ENCODE results near the gene GABARAPL2.
"Not testable (repeated sequence)": the region's sequence is repeated elsewhere in the genome, so short reads cannot be mapped to it uniquely, and the experiment has no call there.

GABARAPL2 gene, protein sequence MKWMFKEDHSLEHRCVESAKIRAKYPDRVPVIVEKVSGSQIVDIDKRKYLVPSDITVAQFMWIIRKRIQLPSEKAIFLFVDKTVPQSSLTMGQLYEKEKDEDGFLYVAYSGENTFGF

DNA sequence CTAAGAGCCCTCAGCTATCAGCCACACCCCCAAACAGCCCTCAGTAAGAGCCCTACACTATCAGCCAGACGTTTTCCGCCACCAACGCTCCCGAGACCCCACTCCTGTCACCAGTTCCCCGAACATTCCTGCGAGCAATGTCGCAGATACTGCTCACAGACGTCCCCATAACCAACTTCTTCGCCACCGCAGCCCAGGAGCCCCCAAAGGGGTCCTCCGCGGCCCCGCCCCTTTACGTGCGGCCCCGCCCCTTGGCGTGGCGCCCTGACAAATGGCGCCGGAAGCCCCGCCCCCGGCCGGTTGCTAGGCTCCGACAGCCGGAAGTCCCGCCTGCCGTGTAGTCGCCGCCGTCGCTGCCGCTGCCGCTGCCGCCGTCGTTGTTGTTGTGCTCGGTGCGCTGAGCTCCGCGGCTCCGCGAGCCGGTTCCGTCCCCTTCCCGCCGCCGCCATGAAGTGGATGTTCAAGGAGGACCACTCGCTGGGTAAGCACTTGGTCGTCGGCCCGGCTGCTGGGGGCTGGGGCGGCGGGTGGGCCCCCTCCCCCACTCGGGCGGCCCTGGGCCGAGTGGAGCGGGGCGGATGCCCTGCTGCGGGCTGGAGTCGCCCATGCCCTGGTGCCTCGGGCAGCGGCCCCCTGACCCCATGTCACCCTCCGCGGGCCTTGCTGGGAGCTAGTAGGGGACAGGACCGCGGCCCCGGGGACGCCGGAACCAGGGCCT, at the start of gene GABARAPL2:
GABARAPL2 (plus strand) TSS at position 340 of the 718 bp plus-strand sequence; CDS start at position 448, 108 bp downstream.
- DNase-seq, result peak; percentile 97

DNA sequence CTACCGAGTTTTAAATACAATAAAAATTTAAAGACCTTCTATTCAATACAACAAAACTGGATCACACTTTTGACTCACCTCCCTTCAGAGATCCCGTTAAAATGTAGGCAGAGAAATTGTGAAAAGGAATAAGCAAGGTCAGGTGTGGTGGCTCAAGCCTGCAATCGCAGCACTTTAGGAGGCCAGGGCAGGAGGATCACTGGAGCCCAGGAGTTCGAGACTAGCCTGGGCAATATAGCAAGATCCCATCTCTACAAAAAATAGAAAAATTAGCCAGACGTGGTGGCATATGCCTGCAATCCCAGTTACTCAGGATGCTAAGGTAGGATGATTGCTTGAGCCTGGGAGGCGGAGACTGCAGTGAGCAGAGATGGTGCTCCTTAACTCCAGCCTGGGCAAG, 47.0 kb upstream of the GABARAPL2 start:
- no peak for DNase-seq

DNA sequence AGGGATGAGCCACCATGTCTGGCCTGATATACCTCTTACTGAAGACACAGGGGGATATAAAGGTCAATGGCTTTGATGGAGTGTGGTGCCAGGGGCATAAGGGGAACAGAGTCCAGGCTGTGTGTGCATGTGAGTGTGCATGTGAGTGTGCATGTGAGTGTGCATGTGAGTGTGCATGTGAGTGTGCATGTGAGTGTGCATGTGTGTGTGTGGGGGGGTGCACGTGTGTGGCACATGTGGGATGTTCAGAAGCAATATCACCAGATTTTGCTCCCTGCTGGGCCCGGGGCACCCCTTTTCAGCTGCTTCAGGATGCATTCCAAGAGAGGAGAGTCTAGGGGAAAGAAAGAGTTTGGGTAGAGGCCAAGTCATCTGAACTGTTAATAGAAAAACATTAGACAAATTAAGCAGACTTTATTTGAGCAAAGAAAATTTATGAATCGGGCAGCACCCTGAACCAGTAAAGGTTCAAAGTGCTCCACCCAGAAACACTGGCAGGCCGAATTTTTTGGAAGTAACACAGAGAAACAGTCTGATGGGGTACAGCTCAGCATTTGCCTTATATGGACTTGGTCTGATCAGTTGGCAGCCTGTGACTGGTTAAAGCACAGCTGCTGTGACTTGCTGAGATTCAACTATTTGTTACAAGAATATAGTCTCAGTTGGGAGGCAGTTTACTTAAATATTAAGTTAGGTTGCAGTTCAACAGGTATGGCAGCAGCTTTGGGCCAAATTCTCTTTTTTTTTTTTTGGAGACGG, 40.0 kb upstream of the GABARAPL2 start:
- no peak for DNase-seq

DNA sequence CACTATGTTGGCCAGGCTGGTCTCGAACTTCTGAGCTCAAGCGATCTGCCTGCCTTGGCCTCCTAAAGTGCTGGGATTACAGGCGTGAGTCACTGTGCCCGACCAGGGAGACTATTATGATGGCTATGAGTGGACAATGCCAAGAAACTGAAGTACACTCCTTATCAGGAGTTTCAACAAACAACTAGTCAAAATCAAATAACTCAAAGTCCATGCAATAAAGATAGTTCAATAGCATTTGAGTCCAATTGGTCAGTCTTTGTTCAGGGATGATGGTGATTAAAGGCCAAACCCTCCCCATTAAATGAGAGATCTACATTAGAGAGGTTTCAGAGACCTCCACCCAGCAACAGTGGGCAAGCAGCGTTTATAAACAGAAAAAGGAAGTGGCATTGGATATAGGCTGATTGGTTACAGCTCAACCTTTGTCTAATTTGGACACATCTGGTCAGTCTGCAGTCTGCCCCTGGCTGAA, 38.3 kb upstream of the GABARAPL2 start:
- DNase-seq, result no peak

DNA sequence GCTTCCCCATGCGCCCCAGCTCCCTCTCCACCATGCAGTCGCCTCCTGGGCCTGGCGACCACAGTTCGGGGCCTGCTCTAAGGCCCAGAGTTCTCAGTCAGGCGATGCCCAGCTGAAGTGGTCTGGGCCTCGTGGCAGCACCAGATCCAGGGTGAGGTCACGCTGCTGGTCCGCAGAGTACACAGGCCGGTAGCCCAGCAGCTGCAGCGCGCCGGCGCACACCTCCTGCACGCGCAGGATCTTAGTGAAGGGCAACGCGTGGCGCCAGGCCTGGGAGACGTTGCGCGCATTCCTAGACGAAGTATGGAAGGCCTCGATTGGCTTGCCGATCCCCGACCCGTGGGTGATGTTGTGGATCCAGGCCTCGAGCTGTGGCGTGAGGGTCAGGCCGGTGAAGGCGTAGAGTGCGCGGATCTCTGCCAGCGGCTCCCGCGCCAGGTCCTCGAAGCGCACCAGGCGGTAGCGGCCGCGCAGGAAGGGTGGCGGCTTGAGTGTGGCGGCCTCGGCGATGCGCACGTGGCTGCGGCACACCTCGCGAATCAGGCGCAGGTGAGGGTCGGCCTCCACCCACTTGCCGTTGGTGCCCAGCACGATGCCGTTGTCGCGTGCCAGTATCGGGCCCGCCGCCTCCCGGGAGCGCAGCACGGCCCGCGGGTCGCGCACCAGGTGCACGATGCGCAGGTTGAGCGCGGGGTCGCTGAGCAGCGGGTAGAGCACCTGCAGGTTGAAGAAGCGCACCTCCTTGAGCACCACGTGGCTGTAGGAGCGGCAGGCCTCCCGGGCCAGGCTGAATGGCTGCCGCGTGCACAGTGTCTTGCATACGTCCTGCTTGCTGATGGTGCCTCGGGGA, 36.9 kb upstream of the GABARAPL2 start:
- no peak for DNase-seq

DNA sequence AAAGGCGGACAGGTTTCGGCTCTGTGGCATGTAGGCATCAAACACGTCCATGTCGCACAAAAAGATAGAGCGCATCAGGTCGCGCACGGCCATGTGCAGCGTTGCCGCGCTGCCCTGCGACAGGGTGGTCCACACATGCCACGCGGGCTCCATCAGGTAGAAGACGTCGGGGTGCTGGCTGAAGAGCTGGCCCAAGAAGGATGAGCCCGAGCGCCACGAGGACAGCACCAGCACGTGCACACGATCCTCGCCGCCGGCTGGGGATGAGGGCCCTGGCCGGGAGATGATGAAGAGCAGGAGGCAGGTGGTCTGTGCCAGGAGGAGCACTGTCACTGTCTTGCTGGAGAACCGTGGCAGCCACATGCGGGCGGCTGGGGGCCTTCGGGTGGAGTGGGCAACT, 36.2 kb upstream of the GABARAPL2 start:
- no peak for DNase-seq

DNA sequence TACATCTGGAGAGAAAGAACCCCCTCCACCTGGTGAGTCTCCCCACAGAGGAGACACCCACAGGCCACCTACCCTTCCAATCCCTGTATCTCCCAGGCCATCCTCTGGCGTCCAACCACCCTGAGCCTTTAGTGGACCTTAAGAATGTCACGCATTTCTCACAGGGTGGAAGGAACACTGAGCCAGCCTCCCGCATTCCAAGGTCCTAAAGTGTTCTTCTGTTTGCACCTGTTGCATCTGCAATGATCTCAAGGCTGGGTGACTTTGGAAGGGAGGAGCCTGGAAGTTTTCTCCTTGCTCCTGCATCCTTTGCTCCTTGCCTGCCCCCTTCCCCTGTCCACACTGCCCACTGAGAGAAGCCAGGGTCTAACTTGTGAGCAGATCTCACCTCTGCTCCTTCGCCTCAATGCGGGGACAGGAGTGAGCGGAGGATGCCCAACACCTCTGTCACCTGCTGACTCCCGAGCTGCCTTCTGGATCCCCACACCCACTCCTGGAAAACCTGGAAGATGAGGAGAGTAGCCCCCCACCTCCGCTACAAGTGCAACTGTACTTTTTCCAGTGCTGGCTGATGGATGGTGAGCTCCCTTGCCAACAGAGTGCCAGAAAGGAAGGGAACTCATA, 33.9 kb upstream of the GABARAPL2 start:
- no peak for DNase-seq

DNA sequence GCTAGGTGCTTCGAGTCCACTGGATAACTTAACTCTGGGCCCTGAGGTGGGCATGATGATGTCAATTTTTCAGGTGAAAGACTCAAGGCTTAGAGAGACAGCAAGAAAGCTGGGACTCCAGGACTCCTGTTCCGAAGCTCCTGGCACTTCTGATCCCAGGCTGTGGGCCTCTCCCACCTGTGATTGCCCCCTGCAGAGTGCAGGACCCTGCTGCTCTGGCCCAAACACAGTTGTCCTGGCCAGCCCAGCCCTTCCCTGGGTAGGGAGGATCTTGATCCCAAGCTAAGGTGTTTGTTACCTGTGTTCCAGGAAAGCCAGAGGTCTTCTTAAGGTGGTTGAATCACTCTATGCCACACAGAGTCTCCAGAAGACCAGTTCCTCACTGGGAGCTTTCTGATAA, 33.4 kb upstream of the GABARAPL2 start:
- DNase-seq, result no peak

DNA sequence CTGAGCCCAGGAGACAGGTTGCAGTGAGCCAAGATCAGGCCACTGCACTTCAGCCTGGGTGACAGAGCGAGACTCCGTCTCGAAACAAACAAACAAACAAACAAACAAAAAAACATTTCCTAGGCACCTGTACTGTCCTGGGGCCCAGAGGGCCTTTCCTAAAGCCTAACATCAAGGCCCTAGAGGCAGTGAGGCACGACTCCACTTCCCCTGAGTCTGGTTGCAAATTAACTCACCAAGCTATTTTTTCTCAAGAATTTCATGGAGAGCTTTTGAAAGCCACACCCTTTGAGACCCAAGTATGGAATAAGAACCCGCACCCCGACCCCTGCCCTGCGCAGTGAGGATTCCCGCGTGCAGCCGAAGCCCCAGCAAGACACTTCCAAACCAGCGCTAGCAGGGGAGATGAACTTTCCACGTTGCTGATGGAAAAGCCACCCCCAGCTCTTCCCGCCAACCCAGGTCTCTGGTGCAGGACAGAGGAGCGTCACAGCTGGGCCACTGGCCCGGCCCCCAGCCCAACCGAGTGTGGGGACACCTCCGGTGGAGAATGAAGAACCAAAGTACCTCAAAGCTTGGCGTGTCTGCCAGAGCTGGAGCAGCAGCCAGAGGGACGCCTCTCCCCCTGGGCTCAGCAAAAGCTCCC, 31.5 kb upstream of the GABARAPL2 start:
- DNase-seq, result no peak

DNA sequence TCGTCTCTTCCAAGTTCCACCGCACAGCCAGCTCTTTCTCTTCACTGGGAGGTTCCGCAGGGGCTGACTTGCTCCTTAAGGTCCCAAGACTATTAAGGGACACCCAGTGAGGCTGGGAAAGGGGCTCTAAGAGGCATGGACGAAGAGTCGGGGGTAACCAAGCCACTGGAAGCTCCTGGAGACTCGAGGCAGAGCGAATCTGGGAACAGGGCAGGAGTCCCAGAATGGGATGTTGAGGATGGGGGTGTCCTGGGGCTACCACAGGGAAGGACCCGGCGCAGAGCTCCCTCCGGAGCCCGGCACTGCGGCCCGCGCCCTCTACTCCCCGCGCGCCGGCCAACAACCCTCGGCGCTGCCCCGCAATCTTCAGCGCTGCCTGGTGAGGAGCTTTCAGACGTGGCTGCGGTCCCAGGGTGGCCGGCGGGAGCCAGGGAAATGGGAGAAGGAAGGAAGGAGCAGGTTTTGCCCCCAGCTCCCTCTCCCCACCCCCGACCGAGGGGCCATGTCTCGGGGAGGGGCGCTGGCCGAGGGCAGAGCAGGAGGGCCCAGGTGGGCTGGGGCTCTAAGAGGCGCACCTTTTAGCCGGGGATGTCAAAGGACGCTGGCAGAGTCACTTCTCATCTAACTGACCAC, 30.9 kb upstream of the GABARAPL2 start:
- no peak for DNase-seq

DNA sequence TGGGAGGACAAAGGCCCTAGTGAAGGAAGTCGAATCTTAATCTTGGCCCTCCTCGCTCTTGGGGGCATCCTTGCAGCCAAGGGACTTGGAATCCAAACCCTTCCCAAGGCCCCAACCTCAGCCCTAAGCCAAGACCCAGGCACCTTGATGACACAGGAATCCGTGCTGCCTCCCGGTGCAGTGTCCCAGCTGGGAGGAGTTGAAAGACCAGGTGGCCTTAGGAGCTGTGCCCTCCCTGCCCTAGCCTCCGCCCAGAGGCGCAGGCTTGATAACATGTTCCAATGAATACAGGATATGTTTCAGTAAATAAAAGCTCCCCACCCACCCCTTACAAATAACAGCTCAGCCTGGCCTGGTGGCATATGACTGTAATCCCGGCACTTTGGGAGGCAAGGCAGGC, 30.3 kb upstream of the GABARAPL2 start, which contains the start of gene CHST5:
CHST5 (minus strand) TSS at position 208 of the 400 bp plus-strand sequence. CDS start 5,724 bp downstream, outside the sequence.
- no peak for DNase-seq

DNA sequence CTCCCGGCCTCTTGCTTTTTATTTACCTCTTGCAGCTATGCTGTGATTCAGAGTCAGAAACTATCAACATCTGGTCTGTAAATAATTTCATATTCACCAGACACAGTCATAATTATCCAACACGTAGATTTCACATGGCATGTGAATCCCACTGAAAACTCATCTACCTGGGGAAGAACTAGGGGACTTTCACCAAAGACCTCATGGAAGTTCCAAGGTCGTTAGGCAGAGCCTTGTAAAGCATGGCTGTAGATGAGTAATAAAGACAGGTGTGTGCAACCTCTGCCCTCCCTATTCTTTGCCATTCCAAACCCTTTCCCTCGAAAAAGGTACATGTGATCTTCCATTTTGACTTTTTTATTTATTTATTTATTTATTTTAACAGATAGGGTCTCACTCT, 28.4 kb upstream of the GABARAPL2 start:
- DNase-seq, result no peak

DNA sequence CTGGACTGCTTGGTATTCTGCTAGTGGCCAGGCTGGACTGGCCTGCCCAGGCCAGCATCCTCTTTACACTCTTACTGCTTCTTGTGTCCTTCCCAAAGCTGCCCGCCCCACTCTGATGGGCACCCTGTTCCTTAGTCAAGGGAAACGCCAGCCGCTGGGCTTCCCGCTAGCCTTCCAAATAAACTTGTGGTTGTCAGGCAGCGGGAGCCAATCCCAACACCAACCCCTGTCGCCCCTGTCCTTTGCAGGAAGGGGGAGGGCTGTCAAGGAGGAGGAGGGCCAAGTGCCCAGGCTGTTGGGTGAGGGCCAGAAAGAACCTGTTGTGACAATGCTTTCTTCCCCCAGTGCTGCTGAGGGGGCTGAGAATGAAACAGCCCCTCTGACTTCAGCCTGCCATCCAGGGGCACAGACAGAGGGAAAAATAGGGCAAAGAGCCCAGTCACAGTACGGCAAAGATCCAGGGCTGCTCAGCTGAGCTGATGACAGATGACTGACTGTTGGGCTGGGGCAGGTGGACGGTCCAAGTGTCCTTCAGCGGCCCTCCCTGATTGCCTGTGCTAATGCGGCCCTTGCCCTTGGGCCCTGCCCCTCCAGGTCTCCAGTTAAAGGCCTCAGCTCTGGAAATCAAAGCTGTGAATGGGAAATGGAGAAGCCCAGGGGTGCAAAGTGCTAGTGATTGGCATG, 27.2 kb upstream of the GABARAPL2 start:
- not testable (repeated sequence) for DNase-seq

DNA sequence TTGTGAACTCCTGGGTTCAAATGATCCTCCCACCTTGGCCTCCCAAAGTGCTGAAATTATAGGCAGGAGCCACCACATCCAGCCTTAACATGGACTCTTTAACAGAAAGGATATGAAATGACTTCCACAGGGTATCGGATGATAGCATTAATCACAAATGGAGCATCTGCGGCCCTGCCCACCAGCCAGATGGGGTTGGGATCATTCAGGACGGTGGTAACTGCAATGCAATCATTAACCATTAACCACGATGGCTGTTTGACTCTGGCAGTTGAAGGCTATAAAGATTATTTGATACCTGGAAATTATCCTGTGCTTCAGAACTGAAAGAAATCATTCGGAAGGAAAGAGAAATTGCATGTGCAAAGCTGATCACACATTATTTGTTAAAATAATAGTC, 24.9 kb upstream of the GABARAPL2 start:
- DNase-seq, result no peak

DNA sequence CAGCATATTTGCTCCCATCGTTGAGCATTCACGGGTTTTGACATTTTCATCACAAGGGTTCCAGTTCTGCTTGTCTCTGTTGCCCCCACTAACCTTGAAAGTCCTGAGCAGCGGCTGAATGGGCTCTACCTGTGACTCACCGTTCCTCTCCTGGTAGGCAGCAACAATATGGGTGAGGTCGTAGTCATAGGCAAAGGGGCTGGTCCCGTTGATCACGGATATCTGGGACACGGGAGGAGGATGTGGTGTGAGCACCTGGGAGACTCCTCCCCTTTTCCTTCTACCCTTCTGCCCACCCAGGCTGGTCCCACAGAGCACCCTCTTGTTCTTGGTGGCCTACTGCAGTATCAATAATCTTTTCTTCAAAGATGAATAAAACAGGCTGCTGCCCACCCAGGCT, 23.7 kb upstream of the GABARAPL2 start:
- DNase-seq, result not testable (repeated sequence)

DNA sequence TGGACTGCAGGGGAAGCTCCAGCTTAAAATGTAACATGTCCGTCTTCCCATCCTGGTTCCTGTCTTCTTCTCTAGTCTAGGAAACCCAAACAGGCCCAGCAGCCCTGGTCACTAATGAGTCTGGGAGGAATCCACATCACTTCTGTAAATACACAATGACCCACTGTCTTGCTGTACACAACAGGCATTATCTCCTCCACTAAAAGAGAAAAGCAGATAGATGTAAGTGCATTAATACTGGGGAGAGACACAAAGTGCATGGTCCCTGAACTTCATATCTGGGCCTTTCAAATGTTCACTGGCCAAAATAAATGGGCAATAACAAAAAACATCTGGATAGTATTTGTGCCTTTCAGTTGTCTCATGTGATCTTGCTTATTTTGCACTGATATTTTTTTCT, 20.3 kb upstream of the GABARAPL2 start:
- not testable (repeated sequence) for DNase-seq

DNA sequence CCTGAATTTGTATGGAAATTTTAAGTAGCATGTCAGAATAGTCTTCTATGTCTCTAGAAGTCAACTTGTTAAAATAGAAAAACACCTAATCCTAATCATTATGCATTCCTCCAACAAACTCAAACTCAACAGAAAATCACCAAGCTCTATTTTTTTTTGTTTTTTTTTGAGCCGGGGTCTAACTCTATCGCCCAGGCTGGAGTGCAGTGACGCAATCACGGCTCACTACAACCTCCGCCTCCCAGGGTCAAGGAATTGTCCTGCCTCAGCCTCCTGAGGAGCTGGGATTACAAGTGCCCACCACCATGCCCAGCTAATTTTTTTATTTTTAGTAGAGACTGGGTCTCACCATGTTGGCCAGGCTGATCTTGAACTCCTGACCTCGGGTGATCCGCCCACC, 19.9 kb upstream of the GABARAPL2 start:
- DNase-seq, result no peak

DNA sequence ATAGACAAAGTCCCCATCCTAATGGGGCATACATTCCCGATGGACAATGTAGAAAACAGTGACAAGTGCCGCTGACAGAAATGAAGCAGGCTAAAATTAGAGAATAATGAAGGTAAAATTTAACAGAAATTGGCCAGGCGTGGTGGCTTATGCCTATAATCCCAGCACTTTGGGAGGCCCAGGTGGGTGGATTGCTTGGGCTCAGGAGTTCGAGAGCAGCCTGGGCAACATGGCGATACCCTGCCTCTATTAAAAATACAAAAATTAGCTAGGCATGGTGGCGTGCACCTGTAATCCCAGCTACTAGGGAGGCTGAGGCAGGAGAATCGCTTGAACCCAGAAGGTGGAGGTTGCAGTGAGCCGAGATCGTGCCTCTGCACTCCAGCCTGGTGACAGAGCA, 17.7 kb upstream of the GABARAPL2 start:
- DNase-seq, result not testable (repeated sequence)

DNA sequence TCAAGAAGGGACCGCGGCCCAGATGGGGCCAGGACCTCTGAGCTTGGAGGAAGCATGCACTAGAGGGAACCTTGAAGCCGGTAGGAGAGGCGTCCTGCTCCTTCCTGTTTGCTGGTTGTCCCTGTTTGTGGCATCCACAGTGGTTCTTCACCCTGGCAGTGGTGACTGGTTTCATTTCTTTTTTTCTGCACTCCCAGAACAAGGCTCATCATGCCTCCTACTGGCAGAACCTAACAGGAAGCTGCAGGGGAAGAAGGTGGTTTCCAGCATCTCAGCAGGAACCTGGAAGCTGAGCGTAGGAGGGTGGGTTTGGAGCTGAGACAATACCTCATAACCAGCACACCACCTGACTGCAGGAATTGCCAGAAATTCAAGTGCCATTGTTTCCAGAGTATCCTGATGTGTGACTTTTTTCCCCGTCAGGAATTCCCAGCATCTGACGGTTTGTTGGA, 15.9 kb upstream of the GABARAPL2 start:
- DNase-seq, result peak; percentile 13

DNA sequence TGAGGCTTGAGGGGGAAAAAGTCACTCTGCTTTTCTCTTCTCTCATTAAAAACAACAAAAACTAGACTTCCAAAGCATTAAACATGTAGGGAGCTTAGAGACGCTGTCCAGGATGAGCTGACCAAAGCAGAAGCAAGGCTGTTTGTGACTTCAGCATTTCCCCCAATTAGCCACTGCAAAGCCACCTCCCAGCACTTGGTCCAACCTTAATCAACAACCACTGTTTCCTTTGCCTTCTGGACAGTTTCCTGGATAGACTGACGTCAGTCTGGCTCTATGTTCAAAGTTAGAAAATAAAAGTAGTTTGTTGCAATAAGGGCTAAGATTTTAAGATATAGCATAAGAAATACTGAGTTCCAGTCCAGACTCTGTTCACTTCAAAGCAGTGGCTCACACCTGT, 13.2 kb upstream of the GABARAPL2 start:
- no peak for DNase-seq
